Upper lobe of left lung (tissue), 4 donors: ENCODE measurements around the gene USB1.

Source experiments
- POLR2A ChIP-seq, 4 donors: fragments of 450-650 bp; IDR thresholded peaks; one replicate each; pipeline ENCODE4 v1.5.1; 2016 to 2017; ENCODE audit warnings: antibody characterized with exemption in 4 of 4, mild to moderate bottlenecking in 2 of 4
- POLR2AphosphoS5 ChIP-seq, 2 donors: sonication (generic); formaldehyde crosslinking; IDR thresholded peaks; one replicate each; pipeline ENCODE4 v1.5.1; 2017; ENCODE audit warnings: antibody characterized with exemption in 2 of 2
- TF ChIP-seq, protein P1 (sequence below), 6 experiments: fragments of 450-650 bp in 4 of 6; fragments of 200-600 bp in 2 of 6; sonication (generic) in 2 of 6; IDR thresholded peaks; one replicate each; pipeline ENCODE4 v1.5.1; 2016 to 2019; ENCODE audit warnings: antibody characterized with exemption in 6 of 6

DNA sequence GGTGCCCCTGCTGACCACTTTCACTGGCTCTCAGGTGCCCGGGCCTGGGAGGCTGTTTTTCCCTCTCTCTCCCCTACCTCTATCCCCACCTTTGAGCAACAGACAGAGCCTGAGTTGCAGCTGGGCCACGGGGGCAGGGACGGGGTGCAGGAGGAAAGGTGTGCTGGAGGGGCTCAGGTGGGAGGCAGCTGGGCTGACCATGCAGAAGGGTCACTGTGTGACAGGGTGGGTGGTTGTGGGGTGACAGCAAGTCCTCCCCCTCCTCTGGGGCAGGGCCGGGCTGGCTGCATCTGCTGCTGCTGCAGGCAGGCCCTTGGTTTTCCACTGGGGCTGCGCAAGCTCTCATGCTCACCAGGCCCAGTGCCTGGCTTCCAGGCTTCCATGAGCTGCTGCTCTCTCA is 7.3 kb upstream of the USB1 start:
- no peak for TF ChIP-seq POLR2A (IDR thresholded peaks at IDR 0.05)
- no peak for TF ChIP-seq POLR2AphosphoS5 (IDR thresholded peaks at IDR 0.05)
- TF ChIP-seq, protein P1, sequence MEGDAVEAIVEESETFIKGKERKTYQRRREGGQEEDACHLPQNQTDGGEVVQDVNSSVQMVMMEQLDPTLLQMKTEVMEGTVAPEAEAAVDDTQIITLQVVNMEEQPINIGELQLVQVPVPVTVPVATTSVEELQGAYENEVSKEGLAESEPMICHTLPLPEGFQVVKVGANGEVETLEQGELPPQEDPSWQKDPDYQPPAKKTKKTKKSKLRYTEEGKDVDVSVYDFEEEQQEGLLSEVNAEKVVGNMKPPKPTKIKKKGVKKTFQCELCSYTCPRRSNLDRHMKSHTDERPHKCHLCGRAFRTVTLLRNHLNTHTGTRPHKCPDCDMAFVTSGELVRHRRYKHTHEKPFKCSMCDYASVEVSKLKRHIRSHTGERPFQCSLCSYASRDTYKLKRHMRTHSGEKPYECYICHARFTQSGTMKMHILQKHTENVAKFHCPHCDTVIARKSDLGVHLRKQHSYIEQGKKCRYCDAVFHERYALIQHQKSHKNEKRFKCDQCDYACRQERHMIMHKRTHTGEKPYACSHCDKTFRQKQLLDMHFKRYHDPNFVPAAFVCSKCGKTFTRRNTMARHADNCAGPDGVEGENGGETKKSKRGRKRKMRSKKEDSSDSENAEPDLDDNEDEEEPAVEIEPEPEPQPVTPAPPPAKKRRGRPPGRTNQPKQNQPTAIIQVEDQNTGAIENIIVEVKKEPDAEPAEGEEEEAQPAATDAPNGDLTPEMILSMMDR (IDR thresholded peaks at IDR 0.05), result no peak
